ENCODE results near the gene LIPT2.
A peak's percentile ranks its signal among the peaks of the same experiment; 100 is the strongest.

Gene LIPT2

GRCh38 chr11:74457356-74457755, 36.2 kb downstream of the LIPT2 start:
- TF ChIP-seq CTCF (IDR thresholded peaks at IDR 0.05; ENCODE audit: low read depth, low read length) = no peak
- Histone ChIP-seq H3K4me3 (ENCODE audit: low read depth, low read length) (no peak overlapping the region), H3K9me3 (ENCODE audit: severe bottlenecking) (no peaks in the 10 kb centered on the region), H3K27ac (no peak overlapping the region), H3K27me3 (ENCODE audit: insufficient read depth, low read depth, severe bottlenecking) (no peaks in the 10 kb centered on the region), H3K36me3 (no peaks in the 10 kb centered on the region)
- no peak for DNase-seq

GRCh38 chr11:74453373-74453975, 40.0 kb downstream of the LIPT2 start:
- no peaks in the 10 kb centered on the region for H3K9me3 ChIP-seq (ENCODE audit: severe bottlenecking)
- no peak overlapping the region for H3K4me3 ChIP-seq (ENCODE audit: low read depth, low read length)
- no peaks in the 10 kb centered on the region for H3K27me3 ChIP-seq (ENCODE audit: insufficient read depth, low read depth, severe bottlenecking)
- no peaks in the 10 kb centered on the region for H3K36me3 ChIP-seq
- DNase-seq = peak; percentile 76
- H3K27ac ChIP-seq = no peak overlapping the region
- peak; percentile 84 for TF ChIP-seq CTCF (IDR thresholded peaks at IDR 0.05; ENCODE audit: low read depth, low read length)

GRCh38 chr11:74452366-74452765, 41.2 kb downstream of the LIPT2 start:
- H3K4me3 ChIP-seq (ENCODE audit: low read depth, low read length) = no peak overlapping the region

GRCh38 chr11:74450318-74450717, 43.2 kb downstream of the LIPT2 start:
- DNase-seq = no peak
- no peak overlapping the region for H3K4me3 ChIP-seq (ENCODE audit: low read depth, low read length)
- TF ChIP-seq CTCF (IDR thresholded peaks at IDR 0.05; ENCODE audit: low read depth, low read length) = no peak
- H3K36me3 ChIP-seq = no peaks in the 10 kb centered on the region
- H3K9me3 ChIP-seq (ENCODE audit: severe bottlenecking) = no peaks in the 10 kb centered on the region
- H3K27me3 ChIP-seq (ENCODE audit: insufficient read depth, low read depth, severe bottlenecking) = no peaks in the 10 kb centered on the region
- no peak overlapping the region for H3K27ac ChIP-seq

More at GRCh38 chr11:74452366-74452765, 41.2 kb downstream of the LIPT2 start:
- Histone ChIP-seq H3K36me3 (no peaks in the 10 kb centered on the region), H3K9me3 (ENCODE audit: severe bottlenecking) (no peaks in the 10 kb centered on the region), H3K27me3 (ENCODE audit: insufficient read depth, low read depth, severe bottlenecking) (no peaks in the 10 kb centered on the region), H3K27ac (no peak overlapping the region)
- TF ChIP-seq CTCF (IDR thresholded peaks at IDR 0.05; ENCODE audit: low read depth, low read length) = no peak
- DNase-seq = no peak

GRCh38 chr11:74449369-74449931, 44.1 kb downstream of the LIPT2 start:
- peak; percentile 32 for DNase-seq
- H3K4me3 ChIP-seq (ENCODE audit: low read depth, low read length) = no peak overlapping the region
- H3K36me3 ChIP-seq = no peaks in the 10 kb centered on the region
- no peak overlapping the region for H3K27ac ChIP-seq
- H3K9me3 ChIP-seq (ENCODE audit: severe bottlenecking) = no peaks in the 10 kb centered on the region
- H3K27me3 ChIP-seq (ENCODE audit: insufficient read depth, low read depth, severe bottlenecking) = no peaks in the 10 kb centered on the region
- TF ChIP-seq CTCF (IDR thresholded peaks at IDR 0.05; ENCODE audit: low read depth, low read length) = peak; percentile 78

GRCh38 chr11:74447720-74448119, 45.8 kb downstream of the LIPT2 start:
- H3K27ac ChIP-seq = no peak overlapping the region
- no peaks in the 10 kb centered on the region for H3K9me3 ChIP-seq (ENCODE audit: severe bottlenecking)
- H3K36me3 ChIP-seq = no peaks in the 10 kb centered on the region
- H3K27me3 ChIP-seq (ENCODE audit: insufficient read depth, low read depth, severe bottlenecking) = no peaks in the 10 kb centered on the region
- no peak for TF ChIP-seq CTCF (IDR thresholded peaks at IDR 0.05; ENCODE audit: low read depth, low read length)
- H3K4me3 ChIP-seq (ENCODE audit: low read depth, low read length) = no peak overlapping the region
- DNase-seq = no peak
